ENCODE measurements around the gene TBC1D21.

The TBC1D21 gene, protein sequence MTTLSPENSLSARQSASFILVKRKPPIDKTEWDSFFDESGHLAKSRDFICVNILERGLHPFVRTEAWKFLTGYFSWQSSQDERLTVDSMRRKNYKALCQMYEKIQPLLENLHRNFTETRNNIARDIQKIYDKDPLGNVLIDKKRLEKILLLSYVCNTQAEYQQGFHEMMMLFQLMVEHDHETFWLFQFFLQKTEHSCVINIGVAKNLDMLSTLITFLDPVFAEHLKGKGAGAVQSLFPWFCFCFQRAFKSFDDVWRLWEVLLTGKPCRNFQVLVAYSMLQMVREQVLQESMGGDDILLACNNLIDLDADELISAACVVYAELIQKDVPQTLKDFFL

GRCh38 chr15:73873456-73873855 is at the start of gene TBC1D21:
Gene TBC1D21, plus strand, starts transcription at chr15:73873564. Its CDS starts 146 bp downstream, at chr15:73873710.
- DNase-seq (ENCODE audit: low spot score): no peak

- DNase-seq (ENCODE audit: low spot score): no peak
Observed at GRCh38 chr15:73826711-73827251, 46.6 kb upstream of the TBC1D21 start.

GRCh38 chr15:73829523-73829922 is 43.8 kb upstream of the TBC1D21 start:
- no peak for DNase-seq (ENCODE audit: low spot score)

DNA sequence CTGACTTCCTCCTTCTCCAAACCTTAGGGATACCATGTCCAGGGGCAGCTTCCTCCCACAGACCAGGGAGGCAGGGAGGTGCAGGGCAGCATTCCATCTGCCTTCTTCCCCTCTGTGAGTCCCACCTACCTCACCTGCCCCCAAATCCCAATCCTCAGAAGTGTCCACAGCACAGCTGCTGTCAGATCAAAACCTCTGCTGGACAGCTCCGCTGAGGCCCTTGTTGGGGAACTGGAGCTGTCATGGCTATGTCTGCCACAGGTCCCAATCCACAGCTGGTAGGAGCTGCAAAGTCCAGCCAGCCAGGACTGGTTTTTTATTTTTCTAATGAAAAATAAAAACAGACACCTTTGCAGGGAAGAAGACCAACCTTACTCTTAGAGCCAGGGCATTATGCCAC is 40.7 kb upstream of the TBC1D21 start:
- no peak for DNase-seq (ENCODE audit: low spot score)

DNA sequence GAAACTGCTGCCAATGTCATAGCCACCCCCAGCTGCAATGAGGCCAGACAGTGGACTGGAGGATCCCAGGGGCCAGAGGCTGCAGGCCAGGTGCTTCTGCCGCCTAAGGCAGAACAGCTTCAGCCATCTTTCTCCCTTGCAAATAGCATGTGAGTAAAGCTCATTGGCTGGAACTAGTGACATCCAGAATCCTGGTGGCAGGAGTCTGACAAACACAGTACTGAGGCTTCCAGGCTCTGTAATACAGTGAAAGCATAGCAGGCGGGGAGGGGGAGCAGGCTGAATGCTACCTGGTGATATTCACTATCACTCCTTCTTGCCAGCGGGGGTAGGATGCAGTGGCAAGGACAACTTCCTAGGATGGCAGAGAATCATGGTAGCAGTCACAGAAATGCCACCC is 36.5 kb upstream of the TBC1D21 start:
- DNase-seq (ENCODE audit: low spot score): no peak

- no peak for DNase-seq (ENCODE audit: low spot score)
Observed at GRCh38 chr15:73838831-73839426, 34.4 kb upstream of the TBC1D21 start.

- DNase-seq (ENCODE audit: low spot score): no peak
Observed at GRCh38 chr15:73839699-73840377, 33.5 kb upstream of the TBC1D21 start.

DNA sequence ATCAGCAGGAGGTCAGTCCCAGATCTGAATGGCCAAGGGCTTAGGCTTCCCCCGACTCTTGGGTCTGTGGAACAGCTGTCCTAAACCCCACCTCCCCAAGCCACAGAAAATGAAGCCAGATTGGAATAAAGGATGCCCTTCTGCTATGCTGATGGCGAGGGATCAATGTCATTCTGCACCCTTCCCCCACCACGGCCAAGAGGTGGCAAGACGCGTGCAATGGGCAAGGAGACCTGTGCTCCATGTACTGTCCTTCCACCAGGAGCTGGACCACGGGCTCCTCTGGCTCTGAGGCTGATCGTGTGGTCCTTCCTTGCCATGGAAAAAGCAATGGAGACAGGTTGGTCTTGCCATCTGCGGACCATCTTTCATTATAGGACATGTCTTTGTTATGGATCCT is 32.6 kb upstream of the TBC1D21 start:
- no peak for DNase-seq (ENCODE audit: low spot score)

DNA sequence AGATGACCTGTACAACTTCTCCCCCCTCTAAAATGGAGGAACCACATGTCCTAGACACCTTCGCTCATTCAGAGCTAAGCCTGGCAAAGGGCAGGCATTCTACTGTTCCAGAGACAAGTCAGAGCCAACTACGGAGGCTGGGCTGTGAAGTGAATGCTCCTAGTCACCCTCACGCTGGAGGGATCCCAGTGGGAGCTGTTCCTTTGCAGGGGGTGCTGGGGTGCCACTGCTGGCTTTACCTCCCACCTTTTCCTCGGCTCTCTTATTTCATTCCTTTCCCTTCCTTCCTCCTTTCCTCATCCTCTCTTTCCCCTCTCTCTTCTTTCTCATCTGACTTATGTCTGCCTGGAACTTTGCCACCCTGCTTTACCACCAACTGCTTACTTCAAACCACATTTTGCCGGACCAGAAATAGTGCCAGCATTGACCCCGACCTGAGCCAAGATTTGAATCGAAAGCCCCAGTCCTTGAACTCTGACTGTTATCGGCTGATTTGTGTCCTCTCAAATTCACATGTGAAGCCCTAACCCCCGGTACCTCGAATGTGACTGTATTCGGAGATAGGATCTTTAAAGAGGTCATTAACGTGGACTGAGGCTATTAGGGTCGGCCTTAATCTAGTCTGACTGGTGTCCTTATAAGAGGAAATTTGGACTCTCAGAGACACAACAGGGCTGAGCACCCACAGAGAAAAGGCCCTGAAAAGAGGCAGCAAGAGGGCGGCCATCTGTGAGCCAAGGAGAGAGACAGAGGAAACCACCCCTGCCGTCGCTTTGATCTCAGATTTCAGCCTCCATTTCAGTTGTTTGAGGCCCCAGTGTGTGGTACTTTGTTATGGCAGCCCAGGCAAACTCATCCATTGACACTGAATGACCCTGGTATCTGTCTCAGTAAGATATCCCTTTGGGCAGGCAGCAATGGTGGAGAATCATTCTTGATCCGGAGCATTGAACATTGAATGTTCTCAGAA is 31.3 kb upstream of the TBC1D21 start:
- DNase-seq (ENCODE audit: low spot score): no peak

DNA sequence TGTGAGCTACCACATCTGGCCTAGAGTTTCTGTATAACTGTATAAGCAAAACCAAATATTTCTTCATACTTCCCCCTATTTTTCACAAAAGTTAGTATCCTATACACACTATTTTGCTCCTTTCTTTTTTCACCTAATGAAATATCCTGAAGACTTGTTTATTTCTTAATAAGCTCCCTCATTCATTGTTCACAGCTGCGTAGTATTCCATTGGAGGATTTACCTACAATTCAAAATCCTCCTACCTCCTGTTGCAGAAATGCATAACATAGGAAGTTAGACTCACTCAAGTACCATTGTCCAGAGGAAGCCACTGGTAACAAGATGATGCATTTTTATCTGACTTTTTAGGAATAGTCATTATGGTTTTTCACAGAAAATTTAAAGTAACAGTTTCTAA is 29.6 kb upstream of the TBC1D21 start:
- DNase-seq (ENCODE audit: low spot score): no peak

GRCh38 chr15:73844356-73844755 is 29.0 kb upstream of the TBC1D21 start:
- DNase-seq (ENCODE audit: low spot score): no peak

- no peak for DNase-seq (ENCODE audit: low spot score)
Observed at GRCh38 chr15:73845507-73845906, 27.9 kb upstream of the TBC1D21 start.

DNA sequence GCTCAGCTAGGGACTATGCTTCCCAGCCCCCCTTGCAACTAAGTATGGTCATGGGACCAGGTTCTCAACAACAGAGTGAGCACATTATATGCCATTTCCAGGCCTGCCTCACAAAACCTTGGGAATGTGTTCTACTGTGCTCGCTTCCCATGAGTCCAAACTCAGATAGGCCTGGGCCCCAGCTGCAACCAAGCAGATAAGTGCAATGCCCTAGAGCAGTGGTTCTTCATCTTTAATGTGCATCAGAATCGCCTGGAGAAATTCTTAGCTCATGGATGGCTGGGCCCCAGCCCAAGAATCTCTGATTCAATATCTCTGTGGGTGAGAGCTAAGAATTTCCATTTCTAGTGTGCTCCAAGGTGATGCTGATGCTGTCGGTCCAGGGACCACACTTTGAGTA is 27.5 kb upstream of the TBC1D21 start:
- DNase-seq (ENCODE audit: low spot score): no peak

DNA sequence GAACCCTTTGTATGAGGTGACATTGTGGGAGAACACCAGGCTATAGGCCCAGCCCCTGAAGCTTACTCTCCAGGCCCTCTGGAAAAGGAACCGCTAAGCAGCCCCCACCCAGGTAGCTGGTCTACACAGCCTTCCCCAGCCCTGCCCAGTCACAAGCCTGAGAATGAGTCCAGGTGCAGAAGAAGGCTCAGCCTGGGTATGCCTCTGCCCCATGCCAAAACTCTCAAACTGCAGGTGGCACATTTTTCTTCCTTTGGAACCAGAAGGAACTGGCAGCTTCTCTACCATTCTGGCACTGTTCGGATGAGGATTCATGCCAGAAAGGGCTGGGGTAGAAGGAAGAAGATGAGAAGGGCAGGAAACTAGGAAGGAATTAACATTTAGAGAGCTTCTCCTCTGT is 23.7 kb upstream of the TBC1D21 start:
- no peak for DNase-seq (ENCODE audit: low spot score)

- no peak for DNase-seq (ENCODE audit: low spot score)
Observed at GRCh38 chr15:73850228-73850627, 23.1 kb upstream of the TBC1D21 start.

- DNase-seq (ENCODE audit: low spot score): no peak
Observed at GRCh38 chr15:73851689-73852088, 21.7 kb upstream of the TBC1D21 start.

DNA sequence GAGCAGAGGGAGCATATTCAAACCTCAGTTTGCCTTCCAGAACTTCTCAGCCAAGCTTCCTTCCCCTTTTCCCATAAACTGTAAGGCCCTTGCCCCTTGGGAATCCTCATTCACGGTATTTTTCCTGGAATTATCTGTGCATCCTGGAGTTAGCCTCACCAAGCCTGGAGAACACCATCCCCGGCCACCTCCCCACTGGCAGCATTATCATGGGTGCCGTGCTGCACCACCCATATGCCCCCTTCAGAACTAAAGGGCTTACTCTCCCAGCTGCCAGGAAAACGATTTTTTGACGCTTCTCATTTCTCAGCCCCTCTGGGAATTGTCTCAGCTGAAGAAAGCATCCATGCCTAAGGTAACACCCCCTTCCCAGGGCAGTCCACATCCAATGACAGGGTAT is 20.9 kb upstream of the TBC1D21 start:
- no peak for DNase-seq (ENCODE audit: low spot score)

- no peak for DNase-seq (ENCODE audit: low spot score)
Observed at GRCh38 chr15:73854265-73854664, 19.1 kb upstream of the TBC1D21 start.

GRCh38 chr15:73856458-73857192 is 16.7 kb upstream of the TBC1D21 start:
- no peak for DNase-seq (ENCODE audit: low spot score)

- DNase-seq (ENCODE audit: low spot score): no peak
Observed at GRCh38 chr15:73857193-73857920, 16.0 kb upstream of the TBC1D21 start.

Data from hepatic stellate cell (primary cell).